ENCODE data around the gene CRACR2A. TPM values are rescaled to one million over a fixed set of nuclear protein-coding genes. Genes with fewer than 3 reads are reported as not detected.

Gene CRACR2A
- total and polyA plus RNA-seq, 10 of the 15 experiments (the other 5 are each of a cell fraction or from before 2014, with no cell fraction given), result 2.1 to 18.0 (median 13.2) TPM

GRCh38 chr12:3752096-3752709 is 706 bp downstream of the CRACR2A start:
- WGBS (ENCODE audit: insufficient coverage, insufficient replicate concordance, low lambda C conversion rate, missing lambda C conversion rate), result 1% methylated on average over 16 of the region's 18 CpGs
- H3K4me3 ChIP-seq, result peak overlapping the region; percentile 80
- ChIA-PET SMC1A (ENCODE audit: uncharacterized antibody, unreplicated experiment) (interaction anchor here (0.6 to 1.0 kb wide), 2 partner anchors 14 to 50 kb away, joined by 3 read pairs; no protein-coding TSS in a partner anchor), CTCF (interaction anchor here (1.1 to 2.4 kb wide), 3 partner anchors 9 to 452 kb away, joined by 4 to 7 read pairs (median 7); no protein-coding TSS in a partner anchor), POLR2A (interaction anchor here (1.5 kb wide), 1 partner anchor 24 kb away, joined by 6 read pairs; no protein-coding TSS in a partner anchor), RAD21 (ENCODE audit: unreplicated experiment) (interaction anchor here (2.0 kb wide), 1 partner anchor 24 kb away, joined by 7 read pairs; no protein-coding TSS in a partner anchor)
- H3K27me3 ChIP-seq (replicated peaks in 1 of 2; ENCODE audit: control insufficient read depth in 2 of 2, insufficient read depth in 2 of 2, low read length in 1 of 2), result no peaks in the 10 kb centered on the region
- H3K9me3 ChIP-seq (replicated peaks; ENCODE audit: control insufficient read depth, insufficient read depth, low read length), result no peaks in the 10 kb centered on the region; the same call in 2 of the 3 replicates
- FAIRE-seq (peak; percentile 100), DNase-seq (ENCODE audit: low read depth, low spot score) (peak; percentile 45), ATAC-seq (peak; percentile 85)
- in situ Hi-C loops (cut with MboI) (no loop called here), intact Hi-C loops (cut with micrococcal nuclease; ENCODE audit: unreplicated experiment) (loop anchor here (5.0 kb wide), 1 partner anchor 120 kb away; the partner anchor contains the start of gene PARP11)
- peak overlapping the region; percentile 90 for H3K27ac ChIP-seq (ENCODE audit: control insufficient read depth, insufficient read depth)
- H4K20me1 ChIP-seq (ENCODE audit: control insufficient read depth, insufficient read depth), result no peaks in the 10 kb centered on the region
- no TSS peak for BruUV-seq (replicated peaks)
- H3K4me1 ChIP-seq (ENCODE audit: control insufficient read depth, insufficient read depth, low read length), result peaks cover 8% of the 10 kb centered on the region
- H3K36me3 ChIP-seq (ENCODE audit: control insufficient read depth in 2 of 2, insufficient read depth in 2 of 2, low read length in 1 of 2), result peaks cover 0 to 1% of the 10 kb centered on the region in 2 experiments; a peak in 1 of 4 replicates
- peaks cover 26% of the 10 kb centered on the region for H3K79me2 ChIP-seq (ENCODE audit: control insufficient read depth, insufficient read depth, low read length)
- H3K4me2 ChIP-seq (ENCODE audit: control insufficient read depth, insufficient read depth), result peak overlapping the region; percentile 98
- H3K9ac ChIP-seq (ENCODE audit: control insufficient read depth, insufficient read depth, low read length), result peak overlapping the region; percentile 92
- peak overlapping the region; percentile 94 for H2AFZ ChIP-seq (ENCODE audit: control insufficient read depth, low read depth, low read length)
- TF ChIP-seq MEF2B (IDR thresholded peaks at IDR 0.05; ENCODE audit: partially characterized antibody, poor library complexity, severe bottlenecking) (peak; percentile 62), HCFC1 (IDR thresholded peaks at IDR 0.05; ENCODE audit: low read length) (no peak), DPF2 (IDR thresholded peaks at IDR 0.05) (0 out of 2 replicates have a peak, but pooled peaks have one; percentile 23), ATF7 (IDR thresholded peaks at IDR 0.05; ENCODE audit: low read depth) (0 out of 2 replicates have a peak, but pooled peaks have one; percentile 43), ZNF687 (IDR thresholded peaks at IDR 0.05) (peak; percentile 59), CHD2 (IDR thresholded peaks at IDR 0.05; ENCODE audit: borderline replicate concordance, low read depth, low read length) (no peak), KLF5 (IDR thresholded peaks at IDR 0.05; ENCODE audit: partially characterized antibody) (no peak), IKZF1 (conservative IDR thresholded peaks at IDR 0.05) (peak; percentile 59), TCF12 (IDR thresholded peaks at IDR 0.05; ENCODE audit: low read depth, low read length) (no peak), KDM1A (IDR thresholded peaks at IDR 0.05; ENCODE audit: borderline replicate concordance) (no peak), NBN (IDR thresholded peaks at IDR 0.05) (peak; percentile 70; the same call in 1 of the 2 replicates), TBL1XR1 (IDR thresholded peaks at IDR 0.05; ENCODE audit: low read depth, low read length) (no peak), GATAD2B (conservative IDR thresholded peaks at IDR 0.05; ENCODE audit: low read depth) (no peak), RAD21 (IDR thresholded peaks at IDR 0.05; ENCODE audit: insufficient read depth, low read depth, low read length) (no peak), HDAC2 (IDR thresholded peaks at IDR 0.05) (no peak), ZNF622 (IDR thresholded peaks at IDR 0.05) (no peak)
- TF ChIP-seq, protein P1, sequence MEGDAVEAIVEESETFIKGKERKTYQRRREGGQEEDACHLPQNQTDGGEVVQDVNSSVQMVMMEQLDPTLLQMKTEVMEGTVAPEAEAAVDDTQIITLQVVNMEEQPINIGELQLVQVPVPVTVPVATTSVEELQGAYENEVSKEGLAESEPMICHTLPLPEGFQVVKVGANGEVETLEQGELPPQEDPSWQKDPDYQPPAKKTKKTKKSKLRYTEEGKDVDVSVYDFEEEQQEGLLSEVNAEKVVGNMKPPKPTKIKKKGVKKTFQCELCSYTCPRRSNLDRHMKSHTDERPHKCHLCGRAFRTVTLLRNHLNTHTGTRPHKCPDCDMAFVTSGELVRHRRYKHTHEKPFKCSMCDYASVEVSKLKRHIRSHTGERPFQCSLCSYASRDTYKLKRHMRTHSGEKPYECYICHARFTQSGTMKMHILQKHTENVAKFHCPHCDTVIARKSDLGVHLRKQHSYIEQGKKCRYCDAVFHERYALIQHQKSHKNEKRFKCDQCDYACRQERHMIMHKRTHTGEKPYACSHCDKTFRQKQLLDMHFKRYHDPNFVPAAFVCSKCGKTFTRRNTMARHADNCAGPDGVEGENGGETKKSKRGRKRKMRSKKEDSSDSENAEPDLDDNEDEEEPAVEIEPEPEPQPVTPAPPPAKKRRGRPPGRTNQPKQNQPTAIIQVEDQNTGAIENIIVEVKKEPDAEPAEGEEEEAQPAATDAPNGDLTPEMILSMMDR (IDR thresholded peaks at IDR 0.05 in 2 of 3, conservative IDR thresholded peaks at IDR 0.05 in 1 of 3; ENCODE audit: control insufficient read depth in 2 of 3, extremely low read depth in 1 of 3, insufficient read depth in 1 of 3, low read depth in 3 of 3, low read length in 3 of 3), result no peak

Data from GM12878 (cell line).